ENCODE measurements around the gene GSTCD.
"Not testable (repeated sequence)": the region's sequence is repeated elsewhere in the genome, so short reads cannot be mapped to it uniquely, and the experiment has no call there.

Gene GSTCD

DNA sequence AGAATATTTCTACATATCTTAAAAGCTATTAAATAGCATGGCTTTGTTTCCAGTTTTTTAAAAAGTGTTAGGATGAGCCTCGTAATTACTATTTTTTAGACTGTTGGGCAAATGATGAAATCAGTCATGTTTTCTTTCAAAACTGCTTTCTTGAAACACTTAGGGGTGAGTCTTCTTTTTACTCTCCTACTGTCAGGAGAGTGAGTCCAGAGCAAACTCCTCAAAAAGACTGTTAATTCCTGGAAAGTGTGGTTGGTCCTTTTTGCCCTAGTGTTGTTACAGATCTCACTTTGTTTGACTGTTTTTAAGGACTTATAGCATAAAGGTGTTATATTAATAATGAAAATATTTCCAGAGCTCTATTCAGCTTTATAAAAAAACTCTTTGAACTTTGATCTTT is 6.3 kb downstream of the GSTCD start:
- no peak for DNase-seq (ENCODE audit: low read depth in 2 of 2)

DNA sequence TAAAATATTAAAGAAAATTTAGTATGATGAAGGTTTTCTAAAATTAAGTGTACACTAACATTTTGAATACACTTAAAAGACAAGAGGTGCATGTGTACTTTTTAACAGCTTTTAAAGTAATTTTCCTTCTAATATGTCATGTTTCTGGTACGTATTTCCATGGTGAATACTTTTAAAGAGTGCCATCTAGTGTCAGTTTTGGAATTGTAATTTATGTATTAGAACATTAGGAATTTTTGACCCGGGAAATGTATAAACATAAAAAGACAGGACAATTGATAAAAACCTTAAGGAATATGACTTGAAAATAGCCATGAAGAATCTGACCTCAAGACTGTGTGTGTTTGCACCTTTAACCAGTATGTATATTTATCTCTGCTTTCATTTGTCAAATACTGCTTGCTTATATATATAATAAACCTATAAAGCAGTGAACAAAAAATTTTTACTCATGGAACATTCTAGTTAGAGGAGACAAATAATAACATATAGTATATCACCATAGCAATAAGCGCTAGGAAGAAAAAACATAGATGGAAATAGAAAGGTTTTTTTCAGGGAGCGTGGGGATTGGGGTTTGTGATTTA is 7.2 kb downstream of the GSTCD start:
- DNase-seq (ENCODE audit: low read depth in 2 of 2), result no peak

DNA sequence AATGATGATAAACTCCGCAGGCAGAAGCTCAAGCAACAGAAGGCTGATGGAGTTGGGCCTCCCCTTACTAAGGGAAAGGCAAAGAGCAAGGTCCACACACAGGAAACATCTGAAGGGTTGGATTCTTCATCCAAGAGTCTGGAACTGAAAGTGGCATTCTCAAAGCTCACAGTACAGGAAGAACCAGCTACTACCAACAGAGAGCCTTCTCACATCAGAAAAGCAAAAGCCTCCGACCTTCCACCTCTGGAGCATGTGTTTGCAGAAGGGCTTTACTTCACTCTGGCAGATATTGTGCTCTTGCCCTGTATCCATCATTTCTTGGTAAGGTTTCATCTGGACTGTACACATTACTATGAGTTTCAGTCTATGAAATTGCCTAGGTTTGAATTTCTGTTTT is 10.6 kb downstream of the GSTCD start:
- no peak for DNase-seq (ENCODE audit: low read depth in 2 of 2)

DNA sequence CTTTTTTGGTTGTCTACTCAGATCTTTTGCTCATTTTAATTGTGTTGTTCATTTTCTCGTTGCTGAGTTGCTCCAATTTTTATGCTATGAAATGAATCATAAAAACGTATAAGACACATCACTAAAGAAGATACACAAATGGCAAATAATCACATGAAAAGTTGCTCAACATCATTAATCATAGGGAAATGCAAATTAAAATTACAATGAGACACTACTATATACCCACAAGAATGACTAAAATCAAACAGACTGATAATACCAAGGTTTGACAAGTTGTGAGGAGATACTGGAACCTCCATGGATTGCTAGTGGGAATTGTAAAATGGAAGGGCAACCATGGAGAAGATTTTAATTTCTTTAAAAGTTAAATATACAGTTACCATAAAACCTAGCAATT is 17.0 kb downstream of the GSTCD start:
- no peak for DNase-seq (ENCODE audit: low read depth in 2 of 2)

DNA sequence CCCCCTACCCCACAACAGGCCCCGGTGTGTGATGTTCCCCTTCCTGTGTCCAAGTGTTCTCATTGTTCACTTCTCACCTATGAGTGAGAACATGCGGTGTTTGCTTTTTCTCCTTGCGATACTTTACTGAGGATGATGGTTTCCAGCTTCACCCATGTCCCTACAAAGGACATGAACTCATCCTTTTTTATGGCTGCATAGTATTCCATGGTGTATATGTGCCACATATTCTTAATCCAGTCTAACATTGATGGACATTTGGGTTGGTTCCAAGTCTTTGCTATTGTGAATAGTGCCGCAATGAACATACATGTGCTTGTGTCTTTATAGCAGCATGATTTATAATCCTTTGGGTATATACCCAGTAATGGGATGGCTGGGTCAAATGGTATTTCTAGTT is 21.3 kb downstream of the GSTCD start:
- not testable (repeated sequence) for DNase-seq (ENCODE audit: low read depth in 2 of 2)

DNA sequence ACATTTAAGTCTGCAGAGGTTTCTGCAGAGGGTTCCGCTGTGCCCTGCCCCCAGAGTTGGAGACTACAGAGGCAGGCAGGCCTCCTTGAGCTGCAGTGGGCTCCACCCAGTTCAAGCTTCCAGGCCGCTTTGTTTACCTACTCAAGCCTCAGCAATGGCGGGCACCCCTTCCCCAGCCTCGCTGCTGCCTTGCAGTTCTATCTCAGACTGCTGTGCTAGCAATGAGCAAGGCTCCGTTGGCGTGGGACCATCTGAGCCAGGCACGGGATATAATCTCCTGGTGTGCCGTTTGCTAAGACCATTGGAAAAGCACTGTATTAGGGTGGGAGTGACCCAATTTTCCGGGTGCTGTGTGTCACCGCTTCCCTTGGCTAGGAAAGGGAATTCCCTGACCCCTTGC is 26.6 kb downstream of the GSTCD start:
- not testable (repeated sequence) for DNase-seq (ENCODE audit: low read depth in 2 of 2)

DNA sequence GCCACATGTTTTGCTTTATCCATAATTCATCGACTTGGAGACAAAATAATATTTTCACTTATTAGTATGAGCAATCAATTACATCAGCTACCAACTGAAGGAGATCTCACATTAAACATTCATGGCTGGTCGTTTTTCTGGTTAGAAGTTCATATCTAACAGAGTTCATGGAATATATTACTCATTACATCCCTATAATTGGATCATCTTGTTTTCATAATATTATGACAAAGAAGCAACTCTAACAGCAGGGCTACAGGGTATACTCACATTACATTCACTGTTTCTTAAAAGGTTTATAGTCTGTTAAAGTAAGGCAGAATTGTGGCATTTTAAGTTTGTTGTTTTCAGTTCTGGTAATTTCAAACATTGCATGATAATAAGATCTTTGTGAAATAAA is 33.0 kb downstream of the GSTCD start:
- DNase-seq (ENCODE audit: low read depth in 2 of 2), result no peak

DNA sequence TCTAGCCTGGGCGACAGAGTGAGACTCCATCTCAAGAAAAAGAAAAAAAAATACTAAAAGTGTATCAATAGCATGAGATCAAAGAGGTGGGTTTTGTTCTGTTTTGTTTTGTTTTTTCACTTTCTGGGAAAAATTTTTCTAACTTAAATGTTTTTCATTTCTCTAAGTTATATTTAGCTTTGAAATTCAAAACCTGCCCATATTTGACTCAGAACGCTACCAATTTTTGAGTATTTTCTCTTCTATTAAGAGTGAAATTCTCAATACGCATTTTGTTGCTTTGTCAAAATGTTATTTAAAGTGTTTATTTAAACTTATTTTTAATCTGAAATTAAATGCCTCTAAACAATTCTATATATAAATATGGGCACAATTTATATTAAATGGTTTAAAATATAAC is 39.6 kb downstream of the GSTCD start:
- no peak for DNase-seq (ENCODE audit: low read depth in 2 of 2)

DNA sequence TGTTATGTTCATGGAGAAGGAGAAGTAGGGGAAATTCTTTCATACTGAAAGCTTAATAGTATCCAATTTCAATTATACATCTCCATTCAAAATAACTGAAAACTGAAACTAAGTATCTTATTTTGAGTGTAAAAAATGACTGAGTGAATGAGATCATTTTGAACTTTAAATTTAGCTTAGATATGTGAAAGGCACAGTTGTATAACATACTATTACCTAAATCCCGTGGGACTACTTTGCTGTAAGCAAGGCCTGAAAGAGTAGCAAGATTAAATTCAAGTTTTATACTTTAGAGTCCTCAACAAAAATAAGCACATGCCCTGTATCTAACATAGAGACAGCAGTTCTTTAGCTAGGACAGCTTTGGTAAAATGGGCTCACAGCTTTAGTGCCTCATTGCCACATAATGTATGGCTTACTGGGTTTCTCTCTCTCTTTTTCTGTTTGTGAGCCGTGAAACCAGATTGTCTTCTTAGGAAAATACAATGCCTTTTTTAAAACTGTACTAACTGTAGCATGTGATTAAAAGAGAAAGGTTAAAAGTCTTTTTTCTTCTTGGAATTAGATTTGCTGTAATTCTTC is 43.2 kb downstream of the GSTCD start:
- no peak for DNase-seq (ENCODE audit: low read depth in 2 of 2)

DNA sequence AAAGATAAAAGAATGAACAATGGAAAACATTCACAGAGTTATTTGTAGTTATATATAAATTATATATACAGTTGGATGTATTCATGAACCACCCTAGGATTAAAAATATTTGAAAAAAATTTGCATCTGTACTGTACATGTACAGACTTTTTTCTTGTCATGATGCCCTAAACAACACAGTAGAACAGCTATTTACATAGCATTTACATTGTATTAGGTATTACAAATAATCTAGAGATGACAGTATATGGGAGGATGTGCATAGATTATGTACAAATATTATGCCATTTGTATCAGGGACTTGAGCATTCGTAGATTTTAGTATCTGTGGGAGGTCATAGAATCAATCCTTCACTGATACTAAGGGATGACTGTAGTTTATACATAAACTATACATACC is 44.8 kb downstream of the GSTCD start:
- DNase-seq (ENCODE audit: low read depth in 2 of 2), result no peak

DNA sequence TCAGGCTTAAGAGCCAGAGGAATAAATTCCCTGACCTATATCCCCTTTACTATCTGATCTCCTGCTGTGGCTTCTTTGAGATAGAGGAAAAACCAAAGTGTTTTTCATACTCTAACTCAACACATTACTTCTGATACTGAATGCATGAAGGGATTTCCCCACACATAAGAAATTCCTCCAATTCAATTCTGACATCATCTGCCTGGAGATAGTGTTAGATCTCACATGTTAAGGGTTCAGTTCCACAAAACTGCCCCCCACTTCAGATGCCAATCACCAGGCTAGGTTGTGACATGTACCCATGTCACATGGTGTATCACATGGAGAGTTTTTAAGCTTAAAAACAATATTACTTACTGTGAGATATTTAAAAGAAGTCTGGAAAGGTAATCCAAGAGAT is 46.8 kb downstream of the GSTCD start:
- DNase-seq (ENCODE audit: low read depth in 2 of 2), result no peak

DNA sequence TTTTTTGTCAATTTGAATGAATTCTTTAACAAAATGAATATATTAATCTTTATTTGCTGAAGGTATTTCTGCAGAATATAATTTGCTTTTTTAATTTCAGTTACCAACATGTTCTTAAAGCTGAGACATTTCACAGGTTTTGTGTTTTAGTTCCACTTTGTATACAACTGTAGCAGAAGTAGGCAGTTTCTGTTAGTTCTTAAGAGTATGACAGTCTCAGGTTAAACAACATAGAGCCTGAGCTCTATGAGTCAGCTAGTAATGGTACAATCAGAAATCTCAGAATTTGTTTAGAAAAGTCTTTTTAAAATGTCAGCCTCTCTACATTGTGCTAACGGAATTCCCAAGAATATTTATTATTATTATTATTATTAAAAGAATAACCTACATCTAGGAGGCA is 50.4 kb downstream of the GSTCD start:
- no peak for DNase-seq (ENCODE audit: low read depth in 2 of 2)

DNA sequence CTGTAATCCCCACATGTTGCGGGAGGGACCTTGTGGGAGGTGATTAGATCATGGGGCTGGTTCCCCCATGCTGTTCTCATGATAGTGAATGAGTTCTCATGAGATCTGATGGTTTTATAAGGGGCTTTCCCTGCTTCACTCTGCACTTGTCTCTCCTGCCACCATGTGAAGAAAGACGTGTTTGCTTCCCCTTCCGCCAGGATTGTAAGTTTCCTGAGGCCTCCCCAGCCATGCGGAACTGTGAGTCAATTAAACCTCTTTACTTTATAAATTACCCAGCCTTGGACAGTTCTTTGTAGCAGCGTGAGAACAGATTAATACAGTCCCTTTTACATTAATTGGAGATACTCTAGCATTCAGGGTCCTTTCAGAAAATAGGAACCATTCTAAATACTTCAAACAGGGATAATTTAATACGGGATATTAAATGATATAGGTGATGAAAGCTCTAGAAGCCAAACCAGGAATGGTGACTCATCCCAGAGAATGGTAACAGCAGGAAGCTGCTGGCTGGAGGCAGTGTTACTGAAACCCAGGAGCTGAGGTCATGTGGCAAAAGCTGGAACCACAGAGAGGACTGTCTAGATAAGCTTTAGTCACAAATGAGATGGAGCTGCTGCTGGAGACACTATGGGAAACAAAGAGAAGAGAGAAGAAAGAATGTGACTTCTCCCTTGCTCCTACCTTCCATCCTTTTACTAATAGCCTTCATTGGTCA is 57.3 kb downstream of the GSTCD start:
- DNase-seq (ENCODE audit: low read depth in 2 of 2), result no peak

DNA sequence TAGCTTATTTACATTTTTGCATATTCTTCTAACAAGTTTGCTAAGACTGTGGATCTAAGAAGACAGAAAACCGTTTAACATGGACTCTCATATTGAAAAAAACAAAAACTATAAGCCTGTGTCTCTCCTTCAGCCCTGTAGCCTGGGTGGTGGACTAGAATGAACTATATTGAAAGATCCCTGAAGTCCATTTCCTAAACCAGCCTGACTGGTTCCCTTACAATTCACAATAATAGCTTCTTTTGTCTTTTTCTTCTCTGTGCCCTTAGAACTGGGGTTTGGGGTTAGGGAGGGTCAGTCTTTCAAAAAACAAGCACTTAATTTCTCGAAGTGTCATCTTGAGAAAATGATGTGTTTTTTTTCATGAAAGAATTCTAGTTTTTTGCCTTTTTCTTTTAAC is 59.0 kb downstream of the GSTCD start:
- DNase-seq (ENCODE audit: low read depth in 2 of 2), result no peak

DNA sequence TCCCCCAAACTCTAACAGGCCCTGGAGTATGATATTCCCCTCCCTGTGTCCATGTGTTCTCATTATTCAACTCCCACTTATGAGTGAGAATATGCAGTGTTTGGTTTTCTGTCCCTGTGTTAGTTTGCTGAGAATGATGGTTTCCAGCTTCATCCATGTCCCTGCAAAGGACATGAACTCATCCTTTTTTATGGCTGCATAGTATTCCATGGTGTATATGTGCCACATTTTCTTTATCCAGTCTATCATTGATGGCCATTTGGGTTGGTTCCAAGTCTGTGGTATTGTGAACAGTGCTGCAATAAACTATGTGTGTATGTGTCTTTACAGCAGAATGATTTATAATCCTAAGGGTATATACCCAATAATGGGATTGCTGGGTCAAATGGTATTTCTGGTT is 61.9 kb downstream of the GSTCD start:
- not testable (repeated sequence) for DNase-seq (ENCODE audit: low read depth in 2 of 2)

DNA sequence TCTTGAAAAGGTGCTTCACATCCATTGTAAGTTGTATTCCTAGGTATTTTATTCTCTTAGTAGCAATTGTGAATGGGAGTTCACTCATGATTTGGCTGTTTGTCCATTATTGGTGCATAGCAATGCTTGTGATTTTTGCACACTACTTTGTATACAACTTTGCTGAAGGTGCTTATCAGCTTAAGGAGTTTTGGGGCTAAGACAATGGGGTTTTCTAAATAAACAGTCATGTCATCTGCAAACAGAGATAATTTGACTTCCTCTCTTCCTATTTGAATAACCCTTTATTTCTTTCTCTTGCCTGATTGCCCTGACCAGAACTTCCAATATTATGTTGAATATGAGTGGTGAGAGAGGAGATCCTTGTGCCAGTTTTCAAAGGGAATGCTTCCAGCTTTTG is 63.5 kb downstream of the GSTCD start:
- DNase-seq (ENCODE audit: low read depth in 2 of 2), result not testable (repeated sequence)

DNA sequence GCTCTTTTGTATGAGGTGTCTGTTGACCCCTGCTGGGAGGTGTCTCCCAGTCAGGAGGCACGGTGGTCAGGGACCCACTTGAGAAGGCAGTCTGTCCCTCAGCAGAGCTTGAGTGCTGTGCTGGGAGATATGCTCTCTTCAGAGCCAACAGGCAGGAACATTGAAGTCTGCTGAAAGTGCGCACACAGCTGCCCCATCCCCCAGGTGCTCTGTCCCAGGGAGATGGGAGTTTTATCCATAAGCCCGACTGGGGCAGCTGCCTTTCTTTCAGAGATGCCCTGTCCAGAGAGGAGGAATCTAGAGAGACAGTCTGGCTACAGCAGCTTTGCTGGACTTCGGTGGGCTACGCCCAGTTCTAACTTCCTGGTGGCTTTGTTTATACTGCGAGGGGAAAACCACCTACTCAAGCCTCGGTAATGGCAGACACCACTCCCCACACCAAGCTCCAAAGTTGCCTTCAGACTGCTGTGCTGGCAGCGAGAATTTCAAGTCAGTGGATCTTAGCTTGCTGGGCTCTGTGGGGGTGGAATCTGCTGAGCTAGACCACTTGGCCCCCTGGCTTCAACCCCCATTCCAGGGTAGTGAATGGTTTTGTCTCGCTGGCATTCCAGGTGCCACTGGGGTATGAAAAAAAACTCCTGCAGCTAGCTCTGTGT is 67.3 kb downstream of the GSTCD start:
- DNase-seq (ENCODE audit: low read depth in 2 of 2), result not testable (repeated sequence)

DNA sequence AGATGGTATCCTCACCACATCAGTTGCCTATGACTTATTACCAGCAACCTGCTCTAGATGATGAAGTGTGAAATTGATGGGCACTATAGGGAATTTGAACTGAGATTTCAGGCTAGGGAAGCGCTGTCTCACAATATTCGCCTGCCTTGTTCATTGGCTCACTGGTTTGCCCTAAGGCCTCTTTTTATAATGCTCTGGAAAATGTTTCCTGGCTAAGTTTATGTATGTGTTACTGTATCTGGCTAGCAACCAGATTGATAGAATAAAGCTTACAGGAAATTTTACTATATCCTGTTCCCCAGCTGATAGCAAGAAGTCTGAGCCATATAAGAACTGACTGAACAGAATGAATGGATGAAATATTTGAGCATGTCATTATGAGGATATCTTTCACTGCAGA is 71.6 kb downstream of the GSTCD start:
- no peak for DNase-seq (ENCODE audit: low read depth in 2 of 2)

DNA sequence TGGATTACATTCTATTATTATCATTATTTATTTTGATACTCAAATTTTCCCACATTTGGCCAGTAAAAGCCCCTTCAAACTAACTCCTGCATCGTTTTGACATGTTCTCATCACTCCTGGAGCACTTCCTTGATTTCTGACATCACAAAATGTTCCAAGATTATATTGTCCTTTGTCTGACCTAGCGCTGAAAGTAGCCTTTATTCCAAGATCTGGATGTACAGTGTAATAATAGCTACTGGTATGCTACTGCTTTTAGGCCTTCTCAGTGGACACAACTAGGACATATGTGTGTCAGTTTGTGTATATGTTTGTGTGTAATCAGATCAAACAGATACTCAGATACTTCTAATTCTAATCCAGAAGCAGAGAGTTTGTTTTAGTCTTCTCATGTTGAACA is 76.2 kb downstream of the GSTCD start:
- no peak for DNase-seq (ENCODE audit: low read depth in 2 of 2)

DNA sequence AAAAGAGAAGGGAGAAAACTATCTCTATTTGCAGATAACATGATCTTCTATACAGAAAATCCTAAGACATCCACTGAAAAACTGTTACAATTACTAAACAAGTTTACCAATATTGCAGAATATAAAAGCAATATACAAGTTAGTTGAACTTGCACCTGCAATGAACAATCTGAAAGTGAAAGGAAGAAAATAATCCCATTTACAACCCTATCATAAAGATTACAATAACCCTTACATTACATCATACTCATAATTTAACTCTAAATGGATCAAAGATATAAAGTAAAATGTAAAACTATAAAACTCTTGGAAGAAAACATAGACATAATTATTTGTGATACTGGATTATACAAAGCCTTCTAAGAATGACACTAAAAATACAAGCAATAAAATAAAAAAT is 77.2 kb downstream of the GSTCD start:
- no peak for DNase-seq (ENCODE audit: low read depth in 2 of 2)

DNA sequence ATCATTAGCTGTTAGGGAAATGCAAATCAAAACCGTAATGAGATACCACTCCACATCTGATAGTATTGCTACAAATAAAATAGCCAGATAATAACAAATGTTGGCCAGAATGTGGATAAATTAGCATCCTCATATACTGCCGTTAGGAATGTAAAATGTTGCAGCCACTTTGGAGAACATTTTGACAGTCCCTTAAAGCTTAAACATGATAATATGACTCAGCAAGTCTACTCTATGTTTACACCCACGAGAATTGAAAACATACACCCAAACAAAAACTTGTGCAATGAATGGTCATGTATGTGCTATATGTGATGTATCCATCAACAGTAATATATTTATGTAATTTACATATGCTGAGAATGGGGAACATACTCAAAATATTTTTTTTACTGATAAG is 78.2 kb downstream of the GSTCD start:
- DNase-seq (ENCODE audit: low read depth in 2 of 2), result no peak

DNA sequence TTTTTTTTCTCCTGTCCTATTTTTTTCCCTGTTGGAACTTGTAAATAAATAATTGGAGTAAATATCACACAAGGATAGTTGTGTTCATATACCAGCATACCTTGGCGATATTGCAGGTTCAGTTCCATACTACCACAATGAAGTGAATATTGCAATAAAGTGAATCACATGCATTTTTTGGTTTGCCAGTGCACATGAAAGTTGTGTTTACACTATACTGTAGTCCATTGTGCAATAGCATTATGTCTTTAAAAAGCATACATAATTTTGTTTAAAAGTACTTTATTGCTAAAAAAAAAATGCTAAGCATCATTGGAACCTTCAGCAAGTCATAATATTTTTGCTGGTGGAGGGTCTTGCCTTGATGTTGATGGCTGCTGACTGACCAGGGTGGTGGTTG is 88.6 kb downstream of the GSTCD start:
- DNase-seq (ENCODE audit: low read depth in 2 of 2), result no peak

DNA sequence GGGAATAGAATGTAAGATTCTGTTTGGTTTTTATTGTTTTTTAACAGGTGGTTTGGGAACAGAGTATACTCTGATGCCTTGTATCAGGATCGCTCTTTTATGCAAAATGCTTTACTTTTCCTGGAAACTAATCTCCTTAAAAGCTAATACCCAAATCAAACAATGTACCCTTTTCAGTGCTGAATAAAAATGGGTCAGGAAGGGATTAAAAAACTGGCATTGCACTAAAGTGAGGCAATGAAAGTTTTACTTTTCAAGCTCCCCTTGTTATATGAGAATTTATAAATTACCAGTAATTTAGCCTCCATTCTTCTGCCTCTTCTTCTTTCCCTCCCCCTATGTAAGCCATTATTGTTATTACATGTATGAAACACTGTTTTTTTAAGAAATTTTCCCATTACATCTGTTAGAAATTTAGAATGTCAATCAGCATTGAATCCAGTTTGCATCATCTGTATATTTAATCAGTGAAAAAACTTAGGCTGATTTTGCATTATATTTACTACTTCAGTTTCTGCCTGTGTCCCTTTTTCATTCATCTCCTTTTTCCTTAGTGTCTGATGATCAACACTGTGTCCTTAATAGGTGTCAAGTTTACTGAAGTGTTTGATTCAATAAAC is 97.0 kb downstream of the GSTCD start:
- DNase-seq (ENCODE audit: low read depth in 2 of 2), result no peak
